Measurements from ENCODE around the gene DNM2.
A peak's percentile ranks its signal among the peaks of the same experiment; 100 is the strongest.
"Not testable (repeated sequence)": the region's sequence is repeated elsewhere in the genome, so short reads cannot be mapped to it uniquely, and the experiment has no call there.

Gene DNM2

DNA sequence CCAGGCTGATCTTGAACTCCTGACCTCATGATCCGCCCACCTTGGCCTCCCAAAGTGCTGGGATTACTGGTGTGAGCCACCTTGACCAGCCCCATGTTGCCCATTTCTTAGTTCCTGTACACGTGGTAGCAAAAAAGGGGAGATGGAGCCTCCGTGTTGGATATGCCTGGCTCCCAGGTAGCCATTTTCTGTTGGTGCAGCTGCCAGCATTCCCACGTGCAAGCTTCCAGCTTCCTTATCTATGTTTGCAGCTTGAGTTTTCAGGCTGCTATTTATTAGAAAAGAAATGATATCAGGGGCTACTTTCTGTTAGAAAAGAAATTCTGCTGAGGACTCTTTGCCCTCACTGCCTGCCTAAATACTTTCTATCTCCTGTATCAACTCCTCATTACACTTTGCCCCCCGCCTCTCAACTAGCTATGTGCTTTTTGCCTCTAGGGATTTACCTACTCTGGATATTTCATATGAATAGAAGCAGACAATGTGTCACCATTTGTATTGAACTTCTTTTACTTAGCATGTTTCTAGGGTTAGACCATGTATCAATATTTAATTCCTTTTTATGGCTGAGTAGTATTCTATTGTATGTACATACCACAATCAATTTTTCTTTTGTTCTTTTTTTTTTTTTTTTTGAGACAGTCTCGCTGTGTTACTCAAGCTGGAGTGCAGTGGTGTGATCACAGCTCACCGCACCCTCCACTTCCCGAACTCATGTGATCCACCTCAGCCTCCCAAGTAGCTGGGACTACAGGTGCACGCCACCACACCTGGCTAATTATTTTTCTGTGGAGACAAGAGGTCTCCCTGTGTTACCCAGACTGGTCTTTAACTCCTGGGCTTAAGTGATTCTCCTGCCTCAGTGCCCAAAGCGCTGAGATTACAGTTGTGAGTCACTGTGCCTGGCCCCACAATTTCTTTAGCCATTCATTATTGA is 121.5 kb downstream of the DNM2 start:
- no peak for DNase-seq

DNA sequence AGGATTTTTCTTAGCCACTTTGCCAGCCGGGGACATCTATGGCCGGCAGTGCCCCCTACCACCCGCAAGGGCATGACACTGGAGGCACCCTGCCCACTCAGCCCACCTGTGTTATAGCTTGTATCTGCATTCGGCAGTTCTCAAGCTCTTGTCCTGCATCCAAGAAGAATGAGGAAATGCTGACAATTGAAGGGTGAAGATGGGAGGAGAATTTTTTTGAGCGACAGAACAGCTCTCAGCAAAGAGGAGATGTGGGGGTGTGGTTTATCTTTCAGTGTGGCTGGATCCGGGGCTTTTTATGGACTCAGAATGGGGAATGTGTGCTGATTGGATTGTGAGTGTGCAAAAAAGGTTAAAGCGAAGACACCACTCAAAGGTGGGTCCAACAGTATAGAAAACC is 124.9 kb downstream of the DNM2 start:
- DNase-seq = no peak

DNA sequence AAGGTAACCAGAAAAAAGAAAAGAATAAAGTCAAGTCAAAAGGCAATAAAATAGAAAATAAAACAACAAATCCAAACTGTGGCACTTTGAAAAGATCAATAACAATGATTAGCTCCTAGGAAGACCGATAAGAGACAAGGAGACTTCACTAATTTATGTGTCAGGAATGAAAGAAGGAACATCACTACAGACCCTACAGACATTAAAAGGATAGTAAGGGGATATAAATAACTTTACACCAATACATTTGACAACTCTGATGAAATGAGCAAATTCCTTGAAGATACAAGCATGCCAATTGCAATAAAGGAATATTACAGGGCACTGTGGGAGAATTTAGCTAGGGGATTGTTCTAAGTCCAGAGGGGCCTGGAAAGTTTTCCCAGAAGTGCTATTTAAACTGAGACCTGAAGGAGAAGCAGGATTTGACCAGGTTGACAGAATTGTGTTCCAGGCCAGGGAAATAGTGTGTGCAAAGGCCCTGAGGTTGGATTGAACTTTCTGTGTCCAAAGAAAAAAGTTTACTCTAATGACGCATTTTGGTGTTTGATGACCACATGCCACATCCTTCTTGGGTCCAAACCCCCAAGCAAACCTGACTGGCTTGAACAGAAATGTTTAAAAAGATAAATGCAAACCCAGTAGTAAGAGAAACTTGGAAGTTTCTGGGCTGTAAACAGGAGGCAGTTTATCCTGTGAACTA is 128.8 kb downstream of the DNM2 start:
- no peak for DNase-seq

DNA sequence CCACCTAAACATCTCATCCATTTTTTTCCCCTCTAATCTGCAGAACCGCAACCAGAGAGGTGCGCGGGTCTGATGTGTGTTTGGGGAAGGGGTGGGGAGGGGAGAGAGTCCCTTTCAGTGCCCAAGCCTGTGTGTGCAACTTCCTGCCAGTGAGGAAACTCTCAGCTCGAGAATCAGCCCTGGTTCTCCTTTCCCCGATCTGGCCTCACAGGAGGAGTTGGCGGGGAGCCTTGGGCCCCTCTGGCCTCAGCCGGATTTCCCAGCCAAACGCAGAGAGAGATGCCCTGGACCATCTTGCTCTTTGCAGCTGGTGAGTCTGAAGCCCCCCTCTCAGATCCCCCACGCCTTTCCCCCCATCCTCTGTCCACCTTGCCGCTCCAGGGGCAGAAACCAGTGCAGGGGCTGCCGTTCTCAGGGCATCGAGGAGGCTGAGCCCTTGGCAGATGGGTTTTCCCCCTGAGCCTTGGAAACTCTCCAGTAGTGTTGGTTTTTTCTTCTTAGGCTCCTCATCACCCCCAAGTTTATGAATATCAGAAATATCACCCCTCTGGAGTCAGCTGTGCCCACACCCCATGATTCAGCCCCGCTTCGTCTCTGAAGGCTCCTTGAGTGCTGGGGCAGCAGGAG is 130.5 kb downstream of the DNM2 start, which contains the start of gene C19orf38:
Gene C19orf38 (plus strand): TSS at position 186 of the 627 bp plus-strand sequence. CDS start 94 bp downstream, at position 280.
- no peak for DNase-seq

DNA sequence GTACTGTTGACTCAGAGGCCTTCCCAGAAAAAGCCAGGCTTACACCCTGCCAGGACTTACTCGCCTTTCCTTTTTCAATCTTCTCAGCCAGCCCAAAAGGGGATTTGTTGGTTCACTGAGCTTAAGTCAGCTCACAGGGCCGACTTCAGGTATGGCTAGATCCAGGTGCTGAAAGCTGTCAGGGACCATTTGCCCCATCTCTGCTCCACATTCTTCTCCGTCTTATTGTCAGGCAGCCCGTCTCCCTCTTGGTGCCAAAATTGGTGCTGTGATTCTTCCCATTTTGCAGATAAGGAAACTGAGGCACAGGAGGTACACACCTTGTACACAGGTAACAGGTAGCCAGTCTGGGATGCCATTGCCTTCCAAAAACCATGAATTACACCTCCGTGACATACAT is 132.8 kb downstream of the DNM2 start:
- DNase-seq = no peak

DNA sequence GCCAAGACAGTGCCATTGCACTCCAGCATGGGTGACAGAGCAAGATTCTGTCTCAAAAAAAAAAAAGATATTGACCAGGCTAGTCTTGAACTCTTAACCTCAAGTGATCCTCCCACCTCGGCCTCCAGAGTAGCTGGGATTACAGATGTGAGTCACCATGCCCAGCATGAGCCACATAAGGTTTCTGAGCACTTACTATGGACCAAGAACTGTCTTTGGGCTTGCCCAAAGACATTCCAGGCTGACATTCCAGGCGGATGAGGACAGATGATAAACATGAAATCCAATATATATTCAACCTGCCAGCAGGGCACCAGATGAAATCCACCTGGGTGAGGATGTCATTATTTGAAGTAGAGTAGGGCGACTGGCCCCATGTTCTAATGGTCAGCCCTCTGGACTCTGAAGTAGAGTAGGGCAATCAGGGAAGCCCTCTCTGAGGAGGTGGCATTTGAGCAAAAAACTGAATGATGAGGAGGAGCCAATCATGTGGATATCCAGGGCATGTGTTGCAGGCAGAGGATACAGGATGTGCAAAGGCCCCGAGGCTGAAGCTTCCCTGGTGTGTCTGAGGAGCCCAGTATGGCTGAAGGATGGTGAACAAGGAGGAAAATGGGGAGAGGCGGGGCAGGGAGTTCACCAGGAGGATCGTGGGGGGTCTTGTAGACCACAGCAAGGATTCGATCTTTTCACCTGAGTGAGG is 134.4 kb downstream of the DNM2 start:
- DNase-seq = no peak

DNA sequence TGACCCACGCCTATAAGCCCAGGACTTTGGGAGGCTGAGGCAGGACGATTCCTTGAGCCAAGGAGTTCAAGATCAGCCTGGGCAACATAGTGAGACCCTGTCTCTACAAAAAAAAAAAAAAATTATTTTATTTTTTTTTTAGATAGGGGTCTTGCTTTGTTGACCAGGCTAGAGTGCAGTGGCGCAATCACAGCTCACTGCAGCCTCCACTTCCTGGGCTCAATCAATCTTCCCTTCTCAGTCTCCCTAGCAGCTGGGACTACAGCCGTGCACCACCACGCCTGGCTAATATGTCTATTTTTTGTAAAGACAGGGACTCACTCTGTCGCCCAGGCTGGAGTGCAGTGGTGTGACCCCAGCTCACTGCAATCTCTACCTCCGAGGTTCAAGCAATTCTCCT is 135.1 kb downstream of the DNM2 start:
- no peak for DNase-seq

DNA sequence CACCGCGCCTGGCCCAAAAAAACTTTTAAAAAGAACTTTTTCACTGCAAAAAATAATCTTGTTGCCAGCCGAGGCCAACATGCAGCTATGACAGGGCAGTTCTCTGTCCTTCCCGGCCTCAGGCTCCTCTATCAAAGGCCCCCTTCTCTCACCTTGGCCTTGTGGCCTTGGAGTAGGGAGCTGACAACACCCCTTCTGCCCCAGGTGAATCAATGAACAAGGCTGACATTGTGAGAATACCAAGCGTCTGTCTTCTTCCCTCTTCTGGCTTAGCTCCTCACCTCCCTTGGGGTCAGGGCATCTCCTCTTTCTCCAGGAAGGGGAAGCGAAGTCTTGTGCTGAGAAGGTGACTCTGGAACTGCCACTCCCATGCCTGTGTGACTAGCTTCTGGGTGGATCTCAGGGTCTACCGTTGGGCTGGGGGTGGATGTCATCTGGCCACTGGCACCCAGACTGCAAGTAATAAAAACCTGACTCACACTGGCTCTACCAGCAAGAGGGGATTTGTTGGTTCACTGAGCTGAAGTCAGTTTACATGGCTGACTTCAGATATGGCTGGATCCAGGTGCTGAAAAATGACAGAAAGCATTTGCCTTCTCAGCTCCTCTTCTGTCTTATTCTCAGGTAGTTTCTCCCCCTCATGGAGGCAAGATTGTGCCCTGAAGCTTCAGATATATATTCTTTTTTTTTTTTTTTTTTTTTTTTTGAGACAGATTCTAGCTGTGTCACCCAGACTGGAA is 136.6 kb downstream of the DNM2 start:
- no peak for DNase-seq

DNA sequence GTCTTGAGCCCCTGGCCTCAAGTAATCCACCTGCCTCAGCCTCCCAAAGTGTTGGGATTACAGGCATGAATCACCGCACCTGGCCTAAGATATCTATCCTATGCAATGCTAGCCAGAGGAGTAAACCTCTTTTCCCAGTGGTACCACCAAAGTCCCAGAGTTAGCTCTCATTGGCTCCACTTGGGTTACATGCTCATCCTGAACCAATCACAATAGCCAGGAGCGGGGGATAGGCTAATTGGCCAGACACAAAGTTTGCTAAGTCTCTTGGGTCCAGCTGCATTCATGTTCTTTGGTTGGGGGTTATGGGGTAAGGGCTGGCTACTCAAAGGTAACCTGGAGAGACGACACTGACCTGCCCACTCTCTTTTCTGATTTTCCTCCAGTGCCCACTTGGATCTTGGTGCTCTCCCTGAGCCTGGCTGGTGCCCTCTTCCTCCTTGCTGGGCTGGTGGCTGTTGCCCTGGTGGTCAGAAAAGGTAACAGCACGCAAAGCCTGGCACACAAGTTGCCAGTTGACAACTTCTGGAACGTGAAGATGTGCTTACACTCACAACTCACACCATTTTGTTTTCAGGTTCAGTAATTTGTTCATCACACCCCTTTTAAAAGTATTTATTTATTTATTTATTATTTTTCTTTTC is 138.1 kb downstream of the DNM2 start:
- no peak for DNase-seq

DNA sequence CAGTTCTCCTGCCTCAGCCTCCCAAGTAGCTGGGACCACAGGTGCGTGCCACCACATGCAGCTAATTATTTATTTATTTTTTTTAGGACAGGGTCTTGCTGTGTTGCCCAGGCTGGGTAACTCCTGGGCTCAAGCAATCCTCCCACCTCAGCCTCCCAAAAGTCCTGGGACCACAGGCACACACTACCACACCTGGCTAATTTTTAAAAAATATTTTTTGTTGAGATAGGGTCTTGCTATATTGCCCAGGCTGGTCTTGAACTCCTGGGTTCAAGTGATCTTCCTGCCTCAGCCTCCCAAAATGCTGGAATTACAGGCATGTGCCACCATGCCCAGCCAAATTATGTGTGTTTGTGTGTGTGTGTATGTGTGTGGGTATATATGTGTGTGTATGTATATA is 139.0 kb downstream of the DNM2 start:
- not testable (repeated sequence) for DNase-seq

DNA sequence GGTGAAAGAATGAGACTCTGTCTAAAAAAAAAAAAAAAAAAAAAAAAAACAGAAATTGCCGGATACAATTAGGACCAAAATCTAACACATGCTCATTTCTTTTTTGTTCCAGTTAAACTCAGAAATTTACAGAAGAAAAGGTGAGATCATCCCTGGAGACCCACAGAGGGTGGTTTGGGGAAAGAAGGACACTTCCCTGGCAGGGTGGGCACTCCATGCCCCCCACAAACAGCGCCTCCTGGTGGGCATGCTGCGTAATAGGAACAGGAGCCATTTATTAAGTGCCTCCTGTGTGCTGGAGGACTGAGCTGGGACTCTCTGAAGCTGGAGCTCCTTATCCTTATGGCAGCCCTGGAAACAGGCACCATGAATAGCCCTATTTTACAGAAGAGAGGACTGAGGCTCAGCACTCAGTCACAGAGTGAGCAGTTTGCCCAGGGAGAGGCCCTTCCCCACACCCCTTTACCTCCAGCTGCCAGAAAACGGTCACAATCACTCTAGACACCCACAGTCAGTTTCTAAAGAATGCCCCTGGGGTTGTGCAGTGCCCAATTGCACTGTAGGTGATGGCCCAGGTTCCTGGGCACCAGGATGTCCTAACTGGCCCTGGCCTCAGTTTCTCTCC is 140.4 kb downstream of the DNM2 start:
- DNase-seq = no peak

DNA sequence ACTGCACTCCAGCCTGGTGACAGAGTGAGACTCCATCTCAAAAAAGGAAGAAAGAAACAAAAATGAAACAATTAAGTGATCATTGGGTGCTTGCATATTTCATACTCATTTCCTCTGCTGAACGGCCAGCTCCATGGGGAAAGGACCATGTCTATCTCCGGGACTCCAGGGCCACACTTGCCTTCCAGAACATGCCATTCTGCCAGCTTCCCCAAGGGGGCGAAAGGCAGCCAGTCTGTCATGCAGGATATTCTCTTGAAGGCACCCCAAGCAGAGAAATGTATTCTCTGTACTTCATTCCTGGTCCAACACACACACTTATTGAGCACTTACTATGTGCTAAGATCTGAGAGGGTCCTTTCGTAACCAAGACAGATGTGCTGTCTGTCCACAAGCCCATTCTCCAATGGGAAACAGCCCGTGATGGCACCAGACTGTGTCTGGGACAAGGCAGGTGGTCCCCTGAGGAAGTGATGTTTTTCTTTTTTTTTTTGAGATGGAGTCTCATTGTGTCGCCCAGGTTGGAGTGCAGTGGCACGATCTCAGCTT is 143.3 kb downstream of the DNM2 start:
- no peak for DNase-seq

DNA sequence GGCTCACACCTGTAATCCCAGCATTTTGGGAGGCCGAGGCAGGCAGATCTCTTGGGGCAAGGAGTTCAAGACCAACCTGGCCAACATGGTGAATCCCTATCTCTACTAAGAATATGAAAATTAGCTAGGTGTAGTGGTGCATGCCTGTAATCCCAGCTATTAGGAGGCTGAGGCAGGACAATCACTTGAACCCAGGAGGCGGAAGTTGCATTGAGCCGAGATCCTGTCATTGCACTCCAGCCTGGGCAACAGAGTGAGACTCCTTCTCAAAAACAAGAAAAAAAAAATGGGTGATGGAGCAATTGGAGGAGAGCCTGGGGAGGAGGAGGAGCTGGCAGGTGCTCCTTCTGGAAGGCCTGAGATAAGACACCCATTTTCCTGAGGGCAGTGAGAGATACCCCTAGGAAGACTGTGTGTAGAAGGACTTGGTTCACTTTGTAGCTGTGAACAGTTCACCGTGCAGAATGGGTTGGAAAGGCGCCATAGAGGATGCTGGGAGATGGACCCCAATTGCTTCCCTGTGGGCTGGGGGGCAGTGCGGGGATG is 144.8 kb downstream of the DNM2 start:
- DNase-seq = no peak

DNA sequence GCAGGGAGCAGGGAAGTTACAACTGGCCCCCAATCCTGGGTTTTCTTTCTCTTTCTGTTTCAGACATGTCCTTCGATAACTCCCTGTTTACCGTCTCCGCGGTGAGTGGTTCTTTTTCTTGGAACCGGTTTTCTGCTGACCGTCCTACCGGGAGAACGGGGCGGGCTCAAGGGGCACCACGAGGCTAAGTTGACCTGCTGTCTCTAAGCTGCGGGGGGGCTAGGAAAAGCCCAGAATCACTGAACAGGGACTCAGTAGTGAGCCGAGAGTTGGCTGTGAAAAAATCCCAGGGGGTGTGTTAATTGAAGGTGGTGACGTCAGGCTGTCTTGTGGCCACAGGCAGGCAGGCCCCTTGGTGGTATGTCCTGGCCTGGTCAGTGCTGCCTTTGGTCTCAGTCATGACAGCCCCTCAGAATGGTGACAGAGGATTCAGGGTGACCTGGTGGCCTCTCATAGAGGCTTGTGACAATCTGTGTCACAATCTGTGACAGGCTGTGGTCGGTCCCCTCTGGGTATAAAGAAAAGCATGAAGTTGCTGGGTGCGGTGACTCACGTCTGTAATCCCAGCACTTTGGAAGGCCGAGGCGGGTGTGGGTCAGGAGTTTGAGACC is 145.3 kb downstream of the DNM2 start:
- no peak for DNase-seq

DNA sequence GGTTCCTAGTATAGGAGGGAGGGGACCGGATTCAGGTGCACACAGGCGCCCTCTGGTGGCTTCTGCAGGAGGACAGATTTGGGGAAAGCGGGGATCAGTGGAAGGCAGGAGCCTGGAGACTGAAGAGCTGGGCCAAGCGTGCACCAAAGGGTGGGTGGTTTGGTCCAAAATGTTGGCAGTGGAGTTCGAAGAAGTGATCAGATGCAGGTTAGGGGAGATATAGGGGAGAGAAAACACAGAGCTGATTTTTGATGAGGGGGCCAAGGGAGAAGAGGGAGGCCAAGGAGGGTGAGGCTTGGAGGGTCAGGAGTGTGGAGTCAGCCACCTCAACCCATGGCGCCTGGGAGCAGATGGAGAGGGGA is 146.6 kb downstream of the DNM2 start:
- DNase-seq = peak; percentile 48

DNA sequence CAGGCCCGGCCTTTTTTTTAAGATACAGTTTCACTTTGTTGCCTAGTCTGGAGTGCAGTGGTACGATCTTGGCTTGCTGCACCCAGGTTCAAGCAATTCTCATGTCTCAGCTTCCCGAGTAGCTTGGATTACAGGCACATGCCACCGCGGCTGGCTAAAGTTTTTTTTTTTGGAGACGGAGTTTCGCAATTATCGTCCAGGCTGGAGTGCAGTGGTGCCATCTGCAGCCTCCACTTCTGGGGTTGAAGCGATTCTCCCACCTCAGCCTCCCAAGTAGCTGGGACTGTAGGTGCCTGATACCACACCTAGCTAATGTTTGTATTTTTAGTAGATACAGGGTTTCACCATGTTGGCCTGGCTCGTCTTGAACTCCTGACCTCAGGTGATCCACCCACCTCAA is 148.6 kb downstream of the DNM2 start:
- DNase-seq = no peak

DNA sequence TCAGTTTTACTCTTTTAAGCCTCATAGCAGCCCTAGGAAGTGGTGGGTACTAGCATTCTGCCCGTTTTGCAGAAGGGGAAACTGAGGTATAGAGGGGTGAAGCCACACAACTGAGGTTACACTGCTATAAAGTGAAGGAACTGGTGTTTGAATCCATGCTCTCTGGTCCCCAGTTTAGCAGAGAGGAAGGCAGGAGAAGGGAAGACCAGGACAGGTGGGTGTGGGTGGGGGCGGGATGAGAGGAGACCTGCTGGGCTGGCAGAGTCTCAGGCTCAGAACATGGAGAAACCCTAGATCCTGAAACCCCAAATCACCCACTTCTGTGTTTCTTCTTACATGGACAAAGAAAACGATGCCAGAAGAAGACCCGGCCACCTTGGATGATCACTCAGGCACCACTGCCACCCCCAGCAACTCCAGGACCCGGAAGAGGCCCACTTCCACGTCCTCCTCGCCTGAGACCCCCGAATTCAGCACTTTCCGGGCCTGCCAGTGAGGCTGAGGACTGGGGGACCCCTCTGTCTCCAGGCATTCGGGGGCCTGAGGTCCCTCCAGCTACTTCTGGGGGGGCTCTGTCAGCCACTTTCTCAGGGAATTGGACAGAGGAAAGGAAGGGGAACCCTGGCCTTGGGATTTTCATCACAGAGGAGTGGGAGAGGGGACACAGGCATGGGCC is 151.1 kb downstream of the DNM2 start:
- DNase-seq = no peak

DNA sequence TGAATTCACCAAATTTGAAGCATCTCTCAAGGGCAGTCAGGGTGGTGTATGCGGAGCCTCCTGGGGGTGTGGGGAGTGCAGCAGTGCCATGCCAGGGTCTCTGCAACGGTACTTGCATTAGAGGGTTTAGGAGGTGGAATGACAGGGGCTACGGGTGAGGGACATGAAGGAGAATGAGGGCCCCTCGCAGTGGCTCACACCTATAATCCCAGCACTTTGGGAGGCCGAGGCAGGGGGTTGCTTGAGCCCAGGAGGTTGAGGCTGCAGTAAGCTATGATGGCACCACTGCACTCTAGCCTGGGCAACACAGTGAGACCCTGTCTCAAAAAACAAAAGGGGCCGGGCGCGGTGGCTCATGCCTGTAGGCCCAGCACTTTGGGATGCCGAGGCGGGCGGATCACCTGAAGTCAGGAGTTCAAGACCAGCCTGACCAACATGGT is 152.0 kb downstream of the DNM2 start:
- not testable (repeated sequence) for DNase-seq

DNA sequence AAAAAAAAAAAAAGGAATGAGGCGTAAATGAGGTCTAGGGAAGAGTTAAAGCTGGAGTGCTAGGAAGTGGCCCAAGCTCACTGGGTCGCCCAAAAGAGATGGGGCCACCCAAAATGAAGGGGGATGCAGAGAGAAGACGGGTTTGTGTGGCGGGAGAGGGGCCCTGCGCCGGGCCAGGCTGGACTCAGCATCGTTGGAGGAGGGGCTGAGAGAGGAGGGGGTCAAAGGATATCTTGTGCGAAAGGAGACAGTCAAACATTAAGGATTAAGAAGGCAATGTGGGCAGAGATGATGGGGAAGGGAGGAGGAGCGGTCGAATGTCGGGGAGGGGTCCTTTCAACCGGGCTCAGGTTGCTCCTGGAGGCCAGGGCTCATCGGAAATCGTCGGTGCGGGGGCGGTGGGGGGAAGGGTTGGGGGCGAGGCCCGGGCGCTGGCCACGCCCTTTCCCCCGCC is 152.6 kb downstream of the DNM2 start:
- DNase-seq = no peak
